Right lobe of liver (tissue), 6 donors: ENCODE results near the gene PRDM8. TPM values are rescaled to one million over a fixed set of nuclear protein-coding genes. Genes with fewer than 3 reads are reported as not detected.

Source experiments
- ATAC-seq, 4 donors: fragments of 200-7000 bp; cut with Tn5 transposase; one replicate each; pipeline ENCODE4 v1.9.1; 2020; ENCODE audit warnings: mild to moderate bottlenecking in 4 of 4, moderate library complexity in 4 of 4
- DNase-seq, 3 donors: peaks; one replicate each; pipeline ENCODE4 v3.0.0-alpha.2; 2020
- H3K27ac ChIP-seq, 3 donors: fragments of 200-600 bp; one replicate each; pipeline ENCODE4 v1.8.0; 2022
- H3K27me3 ChIP-seq, 2 donors: fragments of 200-600 bp; one replicate each; pipeline ENCODE4 v1.8.0; 2022
- H3K36me3 ChIP-seq, 4 donors: fragments of 200-600 bp; sonication (generic) in 1 of 4; one replicate each; pipeline versions ENCODE4 v1.5.1 to v1.8.0; 2017 to 2022; ENCODE audit warnings: control low read depth in 1 of 4
- H3K4me1 ChIP-seq, 4 donors: fragments of 200-600 bp; sonication (generic) in 1 of 4; one replicate each; pipeline versions ENCODE4 v1.5.1 to v1.8.0; 2017 to 2022; ENCODE audit warnings: control low read depth in 1 of 4
- H3K4me3 ChIP-seq, 3 donors: fragments of 200-600 bp; one replicate each; pipeline ENCODE4 v1.8.0; 2022
- H3K9me3 ChIP-seq, 4 donors: fragments of 200-600 bp; sonication (generic) in 1 of 4; one replicate each; pipeline versions ENCODE4 v1.5.1 to v1.8.0; 2017 to 2022; ENCODE audit warnings: control low read depth in 1 of 4
- POLR2A ChIP-seq: fragments of 450-650 bp; IDR thresholded peaks from one replicate; pipeline ENCODE4 v1.6.1; 2017; ENCODE audit warnings: antibody characterized with exemption, mild to moderate bottlenecking
- WGBS: methylation state at CpG from one replicate; pipeline ENCODE4 v1.1.6; 2018; ENCODE audit warnings: low coverage, low lambda C conversion rate; ENCODE audit not compliant: insufficient coverage; ENCODE audit errors: missing lambda C conversion rate; 5-methylcytosine and 5-hydroxymethylcytosine counted together
- intact Hi-C, 2 donors: fragments of 100-400 bp; cut with DNase I; formaldehyde crosslinking; loops; one replicate each; pipeline versions ENCODE4 v1.11.2 to v1.14.1; 2022
- total RNA-seq, 6 experiments: library from RNA; depleted of rRNA in 2 of 6; stranded (reverse); fragments of >200 nt in 2 of 6; fragmentation: NEBNext Ultra II Directional in 3 of 6; extraction: Animal tissue kit (Norgen Biotek cat#: 25700) in 3 of 6; gene quantifications; one replicate each; pipeline versions ENCODE4 v1.1.0 to v1.2.4, GENCODE V29; 2016 to 2023
- TF ChIP-seq, protein P1 (sequence below), 4 donors: fragments of 200-600 bp in 3 of 4; fragments of 450-650 bp in 1 of 4; IDR thresholded peaks; one replicate each; pipeline versions ENCODE4 v1.5.1 to v1.8.0; 2016 to 2022; ENCODE audit warnings: antibody characterized with exemption in 4 of 4, mild to moderate bottlenecking in 2 of 4
- donor health status: DM: no; HTN: yes; CAD: no.
- donor health status: DM: no; HTN: no; CAD: no.
- donor health status: DM: no; HTN: no; CAD: no.
- donor health status: DM: no; HTN: yes; CAD: no.
- donor health status: DM: no; HTN: yes; CAD: no.

PRDM8 gene
- total RNA-seq, 6 experiments from 2014 or later: 0.07 to 0.37 (median 0.12) TPM; not detected in 1

DNA sequence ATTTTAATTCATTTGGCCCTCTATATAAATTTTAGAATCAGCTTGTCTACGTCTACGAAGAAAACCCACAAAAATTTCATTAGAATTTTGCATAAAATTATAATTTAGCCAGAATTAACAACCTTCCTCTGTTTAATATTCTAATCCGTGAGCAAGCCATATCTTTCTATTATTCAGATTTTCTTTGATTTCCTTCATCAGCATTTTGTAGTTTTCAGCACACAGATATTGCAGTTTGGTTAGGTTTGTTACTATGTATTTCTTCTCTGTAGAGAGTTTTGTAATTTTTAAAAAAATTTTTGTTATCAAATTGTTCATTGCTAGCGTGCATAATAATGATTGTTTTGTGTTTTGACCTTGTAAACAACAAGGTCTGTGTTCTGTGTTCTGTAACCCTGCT lies 34.9 kb upstream of the PRDM8 start:
- Histone ChIP-seq H3K9me3 (no peaks in the 10 kb centered on the region), H3K4me3 (no peak overlapping the region), H3K27me3 (peaks cover 0 to 10% of the 10 kb centered on the region in 2 donors), H3K36me3 (no peaks in the 10 kb centered on the region), H3K4me1 (no peaks in the 10 kb centered on the region), H3K27ac (no peak overlapping the region)
- intact Hi-C loops: no loop called here
- WGBS: 62% methylated on average over 4 of the region's 4 CpGs
- DNase-seq (no peak), ATAC-seq (no peak)
- TF ChIP-seq, protein P1, sequence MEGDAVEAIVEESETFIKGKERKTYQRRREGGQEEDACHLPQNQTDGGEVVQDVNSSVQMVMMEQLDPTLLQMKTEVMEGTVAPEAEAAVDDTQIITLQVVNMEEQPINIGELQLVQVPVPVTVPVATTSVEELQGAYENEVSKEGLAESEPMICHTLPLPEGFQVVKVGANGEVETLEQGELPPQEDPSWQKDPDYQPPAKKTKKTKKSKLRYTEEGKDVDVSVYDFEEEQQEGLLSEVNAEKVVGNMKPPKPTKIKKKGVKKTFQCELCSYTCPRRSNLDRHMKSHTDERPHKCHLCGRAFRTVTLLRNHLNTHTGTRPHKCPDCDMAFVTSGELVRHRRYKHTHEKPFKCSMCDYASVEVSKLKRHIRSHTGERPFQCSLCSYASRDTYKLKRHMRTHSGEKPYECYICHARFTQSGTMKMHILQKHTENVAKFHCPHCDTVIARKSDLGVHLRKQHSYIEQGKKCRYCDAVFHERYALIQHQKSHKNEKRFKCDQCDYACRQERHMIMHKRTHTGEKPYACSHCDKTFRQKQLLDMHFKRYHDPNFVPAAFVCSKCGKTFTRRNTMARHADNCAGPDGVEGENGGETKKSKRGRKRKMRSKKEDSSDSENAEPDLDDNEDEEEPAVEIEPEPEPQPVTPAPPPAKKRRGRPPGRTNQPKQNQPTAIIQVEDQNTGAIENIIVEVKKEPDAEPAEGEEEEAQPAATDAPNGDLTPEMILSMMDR (IDR thresholded peaks at IDR 0.05): no peak
- TF ChIP-seq POLR2A: no peak

DNA sequence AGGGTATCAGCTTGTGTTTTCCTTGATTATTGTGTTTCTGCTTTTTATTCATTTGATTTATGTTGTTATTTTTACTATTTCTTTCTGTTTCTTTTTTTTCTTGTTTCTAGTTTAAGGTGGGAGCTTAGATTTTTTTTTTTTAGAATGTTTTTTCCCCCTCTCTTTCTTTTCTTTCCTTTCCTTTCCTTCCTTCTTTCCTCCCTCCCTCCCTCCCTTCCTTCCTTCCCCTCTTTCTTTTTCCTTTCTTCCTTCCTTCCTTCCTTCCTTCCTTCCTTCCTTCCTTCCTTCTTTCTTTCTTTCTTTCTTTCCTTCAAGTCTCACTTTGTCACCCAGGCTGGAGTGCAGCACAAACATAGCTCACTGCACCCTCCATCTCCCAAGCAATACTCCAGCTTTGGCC lies 31.4 kb upstream of the PRDM8 start:
- TF ChIP-seq POLR2A: no peak
- intact Hi-C loops: no loop called here
- Histone ChIP-seq H3K36me3 (no peaks in the 10 kb centered on the region), H3K4me3 (no peak overlapping the region), H3K27me3 (peaks cover 0 to 10% of the 10 kb centered on the region in 2 donors), H3K4me1 (no peaks in the 10 kb centered on the region), H3K9me3 (no peaks in the 10 kb centered on the region), H3K27ac (no peak overlapping the region)
- ATAC-seq: no peak
- no peak for DNase-seq

DNA sequence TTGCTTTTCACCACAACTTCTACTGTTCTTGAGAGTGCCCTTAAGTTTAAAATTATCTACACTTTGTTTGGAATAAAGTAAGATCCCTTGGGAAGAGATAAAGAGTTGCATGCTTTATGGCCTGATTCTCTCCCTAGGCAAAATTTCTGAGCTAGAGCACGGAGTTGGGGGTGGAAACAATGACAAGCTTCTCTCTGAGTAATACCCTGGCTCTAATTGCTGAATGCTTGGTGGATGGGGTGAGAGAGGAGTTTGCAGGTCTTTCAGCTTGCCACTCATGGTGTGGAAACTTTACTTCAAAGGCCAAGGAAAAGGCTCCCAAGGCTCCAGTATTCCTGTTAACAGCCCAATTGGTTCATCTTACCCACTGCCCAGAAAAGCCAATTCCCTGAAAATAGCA lies 26.1 kb upstream of the PRDM8 start:
- no peaks in the 10 kb centered on the region for H3K9me3 ChIP-seq
- 53% methylated on average over 1 of the region's 1 CpG for WGBS
- H3K4me1 ChIP-seq: no peaks in the 10 kb centered on the region
- peaks cover 0 to 10% of the 10 kb centered on the region in 2 donors for H3K27me3 ChIP-seq
- ATAC-seq: no peak
- no peak overlapping the region for H3K27ac ChIP-seq
- intact Hi-C loops: no loop called here
- no peaks in the 10 kb centered on the region for H3K36me3 ChIP-seq
- H3K4me3 ChIP-seq: no peak overlapping the region
- TF ChIP-seq, protein P1 (IDR thresholded peaks at IDR 0.05): no peak
- TF ChIP-seq POLR2A: no peak
- DNase-seq: no peak

DNA sequence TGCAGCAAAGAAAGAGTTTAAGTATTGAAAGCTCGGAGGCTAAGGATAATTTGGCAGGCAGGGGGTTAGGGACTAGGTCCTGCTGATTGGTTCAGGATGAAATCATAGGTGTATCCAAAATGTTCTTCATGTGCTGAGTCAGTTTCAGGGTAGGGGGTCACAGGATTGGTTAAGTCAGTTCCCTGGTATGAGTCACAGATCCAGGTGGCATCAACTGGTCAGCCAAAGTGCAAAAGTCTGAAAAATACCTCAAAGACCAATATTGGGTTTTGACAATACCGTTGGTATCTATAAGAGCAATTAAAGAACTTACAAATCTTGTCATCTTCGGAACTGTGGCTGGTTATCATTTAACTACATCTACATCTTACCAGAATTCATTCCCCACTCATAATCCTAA lies 25.6 kb upstream of the PRDM8 start:
- Histone ChIP-seq H3K27ac (no peak overlapping the region), H3K9me3 (no peaks in the 10 kb centered on the region), H3K27me3 (peaks cover 0 to 6% of the 10 kb centered on the region in 2 donors), H3K4me3 (no peak overlapping the region), H3K36me3 (no peaks in the 10 kb centered on the region), H3K4me1 (no peaks in the 10 kb centered on the region)
- ATAC-seq (no peak), DNase-seq (no peak)
- intact Hi-C loops: no loop called here
- 53% methylated on average over 3 of the region's 3 CpGs for WGBS
- TF ChIP-seq POLR2A: no peak
- TF ChIP-seq, protein P1 (IDR thresholded peaks at IDR 0.05): no peak

DNA sequence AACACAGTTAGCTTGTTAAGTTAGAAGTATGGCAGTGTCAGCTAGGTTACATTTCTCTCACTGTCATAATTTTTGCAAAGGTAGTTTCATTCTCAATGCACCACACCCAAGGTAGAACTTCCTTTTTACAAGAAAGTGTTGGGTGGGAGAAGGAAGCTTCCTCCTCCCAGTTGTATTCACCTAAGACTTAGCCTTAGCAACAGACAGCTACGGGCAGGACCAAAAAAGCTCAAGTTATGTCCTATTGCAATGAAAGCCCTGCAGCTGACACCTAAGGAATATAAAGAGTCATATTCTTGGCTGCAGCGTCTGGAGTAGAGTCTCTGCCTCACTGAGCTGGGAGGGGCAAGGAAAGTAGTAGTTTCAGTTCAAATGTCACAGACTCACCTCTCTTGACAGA lies 25.1 kb upstream of the PRDM8 start:
- DNase-seq (no peak), ATAC-seq (no peak)
- Histone ChIP-seq H3K4me1 (no peaks in the 10 kb centered on the region), H3K9me3 (no peaks in the 10 kb centered on the region), H3K27me3 (peaks cover 0 to under 1% of the 10 kb centered on the region in 2 donors), H3K27ac (no peak overlapping the region), H3K4me3 (no peak overlapping the region), H3K36me3 (no peaks in the 10 kb centered on the region)
- TF ChIP-seq POLR2A: no peak
- TF ChIP-seq, protein P1 (IDR thresholded peaks at IDR 0.05): no peak
- 56% methylated on average over 2 of the region's 2 CpGs for WGBS
- intact Hi-C loops: no loop called here
